SK-N-SH treated with all-trans-retinoic acid at 6 μM for 48 hours (cell line): ENCODE results near the gene TCF12.

Experiments used
- ATAC-seq: fragments of 200-7000 bp; cut with Tn5 transposase; 3 replicates; pipeline ENCODE4 v1.9.1; 2020; ENCODE audit warnings: mild to moderate bottlenecking, moderate library complexity
- ARNTL ChIP-seq: fragments of 450-650 bp; formaldehyde crosslinking; IDR thresholded peaks from 2 replicates; pipeline ENCODE4 v1.5.0; 2020; ENCODE audit warnings: low read depth, mild to moderate bottlenecking, moderate library complexity, borderline replicate concordance
- BACH2 ChIP-seq: fragments of 250-450 bp; sonication (Bioruptor Pico); IDR thresholded peaks from 2 replicates; pipeline ENCODE4 v1.9.0; 2021; ENCODE audit warnings: mild to moderate bottlenecking, borderline replicate concordance
- CREB5 ChIP-seq: fragments of 250-450 bp; sonication (Bioruptor Pico); IDR thresholded peaks from 2 replicates; pipeline ENCODE4 v1.5.1; 2020; ENCODE audit warnings: low read depth, mild to moderate bottlenecking, moderate library complexity
- CSDC2 ChIP-seq: fragments of 250-450 bp; sonication (Bioruptor Pico); IDR thresholded peaks from 2 replicates; pipeline ENCODE4 v1.5.0; 2020; ENCODE audit warnings: mild to moderate bottlenecking, moderate library complexity
- CSRNP3 ChIP-seq: fragments of 250-450 bp; sonication (Bioruptor Pico); IDR thresholded peaks from 2 replicates; pipeline ENCODE4 v1.5.1; 2021; ENCODE audit warnings: mild to moderate bottlenecking, moderate library complexity
- GLIS3 ChIP-seq: fragments of 250-450 bp; sonication (Bioruptor Pico); IDR thresholded peaks from 2 replicates; pipeline ENCODE4 v1.5.0; 2020; ENCODE audit warnings: mild to moderate bottlenecking, moderate library complexity
- ISL1 ChIP-seq: fragments of 250-450 bp; sonication (Bioruptor Pico); IDR thresholded peaks from 2 replicates; pipeline ENCODE4 v2.1.2; 2022; ENCODE audit warnings: mild to moderate bottlenecking, moderate library complexity
- OSR1 ChIP-seq: fragments of 250-450 bp; sonication (Bioruptor Pico); IDR thresholded peaks from 2 replicates; pipeline ENCODE4 v1.8.0; 2022; ENCODE audit warnings: moderate library complexity, mild to moderate bottlenecking, inconsistent platforms
- PATZ1 ChIP-seq: fragments of 250-450 bp; sonication (Bioruptor Pico); IDR thresholded peaks from 2 replicates; pipeline ENCODE4 v1.8.0; 2020; ENCODE audit warnings: mild to moderate bottlenecking, moderate library complexity, borderline replicate concordance
- RARB ChIP-seq: fragments of 250-450 bp; sonication (Bioruptor Pico); IDR thresholded peaks from 2 replicates; pipeline ENCODE4 v1.8.0; 2021; ENCODE audit warnings: mild to moderate bottlenecking, moderate library complexity
- SNAI2 ChIP-seq: fragments of 250-450 bp; sonication (Bioruptor Pico); IDR thresholded peaks from 2 replicates; pipeline ENCODE4 v1.5.0; 2020; ENCODE audit warnings: mild to moderate bottlenecking, moderate library complexity
- TOX ChIP-seq: fragments of 250-450 bp; sonication (Bioruptor Pico); IDR thresholded peaks from 2 replicates; pipeline ENCODE4 v1.8.0; 2021; ENCODE audit warnings: mild to moderate bottlenecking, moderate library complexity, borderline replicate concordance
- ZC3H10 ChIP-seq: fragments of 250-450 bp; sonication (Bioruptor Pico); IDR thresholded peaks from 2 replicates; pipeline ENCODE4 v1.5.1; 2021; ENCODE audit warnings: mild to moderate bottlenecking, moderate library complexity
- ZFP3 ChIP-seq: fragments of 250-450 bp; sonication (Bioruptor Pico); IDR thresholded peaks from 2 replicates; pipeline ENCODE4 v1.5.0; 2020; ENCODE audit warnings: mild to moderate bottlenecking, moderate library complexity
- ZFP30 ChIP-seq: fragments of 450-650 bp; formaldehyde crosslinking; IDR thresholded peaks from 2 replicates; pipeline ENCODE4 v1.5.0; 2022; ENCODE audit warnings: mild to moderate bottlenecking, moderate library complexity
- ZNF565 ChIP-seq: fragments of 450-650 bp; formaldehyde crosslinking; conservative IDR thresholded peaks from 2 replicates; pipeline ENCODE4 v1.5.0; 2020; ENCODE audit warnings: low read depth, mild to moderate bottlenecking, moderate library complexity
- ZNF70 ChIP-seq: fragments of 450-650 bp; formaldehyde crosslinking; IDR thresholded peaks from 2 replicates; pipeline ENCODE4 v1.5.0; 2020; ENCODE audit warnings: mild to moderate bottlenecking, moderate library complexity
- ZNF8 ChIP-seq: fragments of 450-650 bp; formaldehyde crosslinking; IDR thresholded peaks from 2 replicates; pipeline ENCODE4 v1.5.0; 2020; ENCODE audit warnings: mild to moderate bottlenecking, moderate library complexity
- TF ChIP-seq, protein P1 (sequence below): fragments of 250-450 bp; sonication (Bioruptor Pico); IDR thresholded peaks from 2 replicates; pipeline ENCODE4 v1.5.0; 2020; ENCODE audit warnings: mild to moderate bottlenecking, moderate library complexity
- TF ChIP-seq, protein P2 (sequence below): fragments of 250-450 bp; sonication (Bioruptor Pico); IDR thresholded peaks from 2 replicates; pipeline ENCODE4 v1.8.0; 2021; ENCODE audit warnings: low read depth, mild to moderate bottlenecking, moderate library complexity, borderline replicate concordance

Gene TCF12

GRCh38 chr15:57061696-57062095 is 143.3 kb downstream of the TCF12 start:
- ATAC-seq, result no peak
- TF ChIP-seq RARB (CRISPR knock-in tag), result no peak
- TF ChIP-seq ZNF8, result no peak
- no peak for TF ChIP-seq ZNF70 (CRISPR knock-in tag)
- no peak for TF ChIP-seq OSR1 (CRISPR knock-in tag)
- no peak for TF ChIP-seq GLIS3
- no peak for TF ChIP-seq SNAI2 (CRISPR knock-in tag)
- TF ChIP-seq, protein P1, sequence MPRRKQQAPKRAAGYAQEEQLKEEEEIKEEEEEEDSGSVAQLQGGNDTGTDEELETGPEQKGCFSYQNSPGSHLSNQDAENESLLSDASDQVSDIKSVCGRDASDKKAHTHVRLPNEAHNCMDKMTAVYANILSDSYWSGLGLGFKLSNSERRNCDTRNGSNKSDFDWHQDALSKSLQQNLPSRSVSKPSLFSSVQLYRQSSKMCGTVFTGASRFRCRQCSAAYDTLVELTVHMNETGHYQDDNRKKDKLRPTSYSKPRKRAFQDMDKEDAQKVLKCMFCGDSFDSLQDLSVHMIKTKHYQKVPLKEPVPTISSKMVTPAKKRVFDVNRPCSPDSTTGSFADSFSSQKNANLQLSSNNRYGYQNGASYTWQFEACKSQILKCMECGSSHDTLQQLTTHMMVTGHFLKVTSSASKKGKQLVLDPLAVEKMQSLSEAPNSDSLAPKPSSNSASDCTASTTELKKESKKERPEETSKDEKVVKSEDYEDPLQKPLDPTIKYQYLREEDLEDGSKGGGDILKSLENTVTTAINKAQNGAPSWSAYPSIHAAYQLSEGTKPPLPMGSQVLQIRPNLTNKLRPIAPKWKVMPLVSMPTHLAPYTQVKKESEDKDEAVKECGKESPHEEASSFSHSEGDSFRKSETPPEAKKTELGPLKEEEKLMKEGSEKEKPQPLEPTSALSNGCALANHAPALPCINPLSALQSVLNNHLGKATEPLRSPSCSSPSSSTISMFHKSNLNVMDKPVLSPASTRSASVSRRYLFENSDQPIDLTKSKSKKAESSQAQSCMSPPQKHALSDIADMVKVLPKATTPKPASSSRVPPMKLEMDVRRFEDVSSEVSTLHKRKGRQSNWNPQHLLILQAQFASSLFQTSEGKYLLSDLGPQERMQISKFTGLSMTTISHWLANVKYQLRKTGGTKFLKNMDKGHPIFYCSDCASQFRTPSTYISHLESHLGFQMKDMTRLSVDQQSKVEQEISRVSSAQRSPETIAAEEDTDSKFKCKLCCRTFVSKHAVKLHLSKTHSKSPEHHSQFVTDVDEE (CRISPR knock-in tag), result no peak
- TF ChIP-seq PATZ1, result no peak

DNA sequence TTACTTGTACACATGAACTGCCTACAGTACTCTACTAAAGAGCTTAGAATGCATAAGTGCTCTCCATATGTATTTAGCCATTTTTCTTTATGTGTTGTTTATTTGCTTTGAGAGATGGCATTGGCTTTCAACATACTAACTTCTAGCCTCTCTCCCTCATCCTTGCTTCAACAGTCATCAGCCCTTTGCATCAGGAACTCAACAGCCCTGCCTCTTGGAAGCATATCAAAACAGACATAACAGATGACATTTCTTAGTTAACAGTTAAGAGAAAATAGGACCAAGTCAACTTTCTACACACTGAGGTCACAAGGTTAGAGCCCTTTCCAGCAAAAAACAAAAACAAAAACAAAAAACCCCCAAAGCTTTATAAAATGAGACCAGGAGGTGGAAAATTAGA is 145.6 kb downstream of the TCF12 start:
- no peak for TF ChIP-seq OSR1 (CRISPR knock-in tag)
- no peak for TF ChIP-seq ARNTL (CRISPR knock-in tag)
- no peak for TF ChIP-seq CREB5 (CRISPR knock-in tag)
- no peak for TF ChIP-seq ZNF70 (CRISPR knock-in tag)
- TF ChIP-seq, protein P2, sequence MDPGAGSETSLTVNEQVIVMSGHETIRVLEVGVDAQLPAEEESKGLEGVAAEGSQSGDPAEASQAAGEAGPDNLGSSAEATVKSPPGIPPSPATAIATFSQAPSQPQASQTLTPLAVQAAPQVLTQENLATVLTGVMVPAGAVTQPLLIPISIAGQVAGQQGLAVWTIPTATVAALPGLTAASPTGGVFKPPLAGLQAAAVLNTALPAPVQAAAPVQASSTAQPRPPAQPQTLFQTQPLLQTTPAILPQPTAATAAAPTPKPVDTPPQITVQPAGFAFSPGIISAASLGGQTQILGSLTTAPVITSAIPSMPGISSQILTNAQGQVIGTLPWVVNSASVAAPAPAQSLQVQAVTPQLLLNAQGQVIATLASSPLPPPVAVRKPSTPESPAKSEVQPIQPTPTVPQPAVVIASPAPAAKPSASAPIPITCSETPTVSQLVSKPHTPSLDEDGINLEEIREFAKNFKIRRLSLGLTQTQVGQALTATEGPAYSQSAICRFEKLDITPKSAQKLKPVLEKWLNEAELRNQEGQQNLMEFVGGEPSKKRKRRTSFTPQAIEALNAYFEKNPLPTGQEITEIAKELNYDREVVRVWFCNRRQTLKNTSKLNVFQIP (CRISPR knock-in tag), result no peak
- TF ChIP-seq, protein P1 (CRISPR knock-in tag), result no peak
- ATAC-seq, result no peak

DNA sequence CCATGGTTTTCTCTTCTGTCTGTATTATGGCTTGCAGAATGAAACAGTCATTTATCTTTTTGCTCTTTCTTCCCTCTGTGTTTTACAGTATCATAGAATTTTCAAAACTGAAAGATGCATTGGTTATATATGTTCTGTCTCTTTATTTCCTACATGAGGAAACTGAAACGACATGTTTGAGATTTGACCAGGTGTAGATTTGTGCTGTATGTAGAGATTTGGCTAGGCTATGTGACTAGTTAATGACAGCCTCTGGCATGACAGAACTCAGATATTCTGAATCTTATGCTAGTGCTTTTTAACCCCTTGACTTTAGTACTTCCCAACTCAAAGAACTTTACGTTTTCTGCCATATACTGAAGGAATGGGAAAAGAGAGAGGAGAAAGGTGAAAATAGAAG is 151.0 kb downstream of the TCF12 start:
- no peak for ATAC-seq
- TF ChIP-seq ZNF8 (no peak), OSR1 (CRISPR knock-in tag) (no peak), ARNTL (CRISPR knock-in tag) (no peak), ZC3H10 (no peak), ZFP3 (CRISPR knock-in tag) (no peak), RARB (CRISPR knock-in tag) (no peak), TOX (CRISPR knock-in tag) (no peak), ZFP30 (CRISPR knock-in tag) (no peak), BACH2 (CRISPR knock-in tag) (no peak), PATZ1 (no peak), ZNF565 (CRISPR knock-in tag) (no peak), SNAI2 (CRISPR knock-in tag) (no peak), CSRNP3 (CRISPR knock-in tag) (no peak), ISL1 (CRISPR knock-in tag) (no peak), CSDC2 (CRISPR knock-in tag) (no peak)
- TF ChIP-seq, protein P1 (CRISPR knock-in tag), result no peak
